Adrenal gland (tissue), 5 donors: ENCODE data around the gene ZNF384.

ENCODE experiments used
- POLR2A ChIP-seq, 2 donors: fragments of 450-650 bp; IDR thresholded peaks; one replicate each; pipeline ENCODE4 v1.6.1; 2017; ENCODE audit warnings: antibody characterized with exemption in 2 of 2, mild to moderate bottlenecking in 2 of 2, moderate library complexity in 1 of 2
- TF ChIP-seq, protein P1 (sequence below), 6 experiments: fragments of 450-650 bp in 4 of 6; fragments of 200-600 bp in 2 of 6; sonication (generic) in 1 of 6; IDR thresholded peaks; 1 replicate in 5 of 6; 2 replicates in 1 of 6; pipeline versions ENCODE4 v1.5.1 to v1.8.0; 2016 to 2021; ENCODE audit warnings: antibody characterized with exemption in 6 of 6, mild to moderate bottlenecking in 2 of 6, moderate library complexity in 1 of 6
- donor health status: DM: no; HTN: no; CAD: no.

GRCh38 chr12:6652391-6652790 is 36.8 kb downstream of the ZNF384 start:
- TF ChIP-seq, protein P1, sequence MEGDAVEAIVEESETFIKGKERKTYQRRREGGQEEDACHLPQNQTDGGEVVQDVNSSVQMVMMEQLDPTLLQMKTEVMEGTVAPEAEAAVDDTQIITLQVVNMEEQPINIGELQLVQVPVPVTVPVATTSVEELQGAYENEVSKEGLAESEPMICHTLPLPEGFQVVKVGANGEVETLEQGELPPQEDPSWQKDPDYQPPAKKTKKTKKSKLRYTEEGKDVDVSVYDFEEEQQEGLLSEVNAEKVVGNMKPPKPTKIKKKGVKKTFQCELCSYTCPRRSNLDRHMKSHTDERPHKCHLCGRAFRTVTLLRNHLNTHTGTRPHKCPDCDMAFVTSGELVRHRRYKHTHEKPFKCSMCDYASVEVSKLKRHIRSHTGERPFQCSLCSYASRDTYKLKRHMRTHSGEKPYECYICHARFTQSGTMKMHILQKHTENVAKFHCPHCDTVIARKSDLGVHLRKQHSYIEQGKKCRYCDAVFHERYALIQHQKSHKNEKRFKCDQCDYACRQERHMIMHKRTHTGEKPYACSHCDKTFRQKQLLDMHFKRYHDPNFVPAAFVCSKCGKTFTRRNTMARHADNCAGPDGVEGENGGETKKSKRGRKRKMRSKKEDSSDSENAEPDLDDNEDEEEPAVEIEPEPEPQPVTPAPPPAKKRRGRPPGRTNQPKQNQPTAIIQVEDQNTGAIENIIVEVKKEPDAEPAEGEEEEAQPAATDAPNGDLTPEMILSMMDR (IDR thresholded peaks at IDR 0.05) = no peak
- TF ChIP-seq POLR2A (IDR thresholded peaks at IDR 0.05) = no peak
